GM23248 (cell line): ENCODE results near the gene SLC16A3. TPM values are rescaled to one million over a fixed set of nuclear protein-coding genes. Genes with fewer than 3 reads are reported as not detected.
"Not testable (repeated sequence)": the region's sequence is repeated elsewhere in the genome, so short reads cannot be mapped to it uniquely, and the experiment has no call there.

Experiments
- DNase-seq: peaks from one replicate; pipeline ENCODE4 v3.0.0-alpha.2; 2015
- H2AFZ ChIP-seq: fragments of 200-600 bp; sonication (generic); 2 replicates; pipeline ENCODE4 v1.6.1; 2016; ENCODE audit warnings: antibody characterized with exemption
- H3F3A ChIP-seq: fragments of 200-600 bp; sonication (generic); 2 replicates; pipeline ENCODE4 v1.6.1; 2016; ENCODE audit warnings: mild to moderate bottlenecking, antibody characterized with exemption, mixed run types; ENCODE audit not compliant: insufficient read depth
- H3K27ac ChIP-seq: fragments of 200-600 bp; sonication (generic); 2 replicates; pipeline ENCODE4 v1.5.1; 2016; ENCODE audit warnings: mild to moderate bottlenecking
- H3K27me3 ChIP-seq: fragments of 200-600 bp; sonication (generic); replicated peaks from 2 replicates; pipeline ENCODE4 v1.6.1; 2016; ENCODE audit warnings: mild to moderate bottlenecking; ENCODE audit not compliant: insufficient read depth
- H3K36me3 ChIP-seq: fragments of 200-600 bp; sonication (generic); 2 replicates; pipeline ENCODE4 v1.6.1; 2016; ENCODE audit warnings: low read depth, mild to moderate bottlenecking
- H3K4me1 ChIP-seq: fragments of 200-600 bp; sonication (generic); 2 replicates; pipeline ENCODE4 v1.6.1; 2016; ENCODE audit warnings: mild to moderate bottlenecking; ENCODE audit not compliant: insufficient read depth
- H3K4me2 ChIP-seq: fragments of 200-600 bp; sonication (generic); one replicate; pipeline ENCODE4 v1.6.1; 2016; ENCODE audit warnings: mild to moderate bottlenecking; ENCODE audit not compliant: unreplicated experiment
- H3K4me3 ChIP-seq: fragments of 200-600 bp; sonication (generic); 2 replicates; pipeline ENCODE4 v1.5.1; 2016; ENCODE audit warnings: mild to moderate bottlenecking
- H3K79me2 ChIP-seq: fragments of 200-600 bp; sonication (generic); 2 replicates; pipeline ENCODE4 v1.6.1; 2016; ENCODE audit warnings: mild to moderate bottlenecking; ENCODE audit not compliant: insufficient read depth
- H3K9ac ChIP-seq: fragments of 200-600 bp; sonication (generic); 2 replicates; pipeline ENCODE4 v1.6.1; 2016; ENCODE audit warnings: mild to moderate bottlenecking
- H3K9me2 ChIP-seq: fragments of 200-600 bp; sonication (generic); 2 replicates; pipeline ENCODE4 v1.6.1; 2016; ENCODE audit warnings: mixed run types, mild to moderate bottlenecking, moderate library complexity; ENCODE audit not compliant: insufficient read depth
- H3K9me3 ChIP-seq: fragments of 200-600 bp; sonication (generic); one replicate; pipeline ENCODE4 v1.6.1; 2017; ENCODE audit warnings: low read depth
- H4K20me1 ChIP-seq: fragments of 200-600 bp; sonication (generic); 2 replicates; pipeline ENCODE4 v1.6.0; 2016; ENCODE audit not compliant: insufficient read depth
- EZH2 ChIP-seq: fragments of 200-600 bp; sonication (generic); IDR thresholded peaks from 2 replicates; pipeline ENCODE4 v1.6.1; 2018; ENCODE audit warnings: antibody characterized with exemption, mild to moderate bottlenecking; ENCODE audit not compliant: insufficient read depth, poor library complexity, severe bottlenecking
- EZH2phosphoT487 ChIP-seq: fragments of 200-600 bp; sonication (generic); IDR thresholded peaks from 2 replicates; pipeline ENCODE4 v1.6.1; 2018; ENCODE audit warnings: antibody characterized with exemption, moderate library complexity, mild to moderate bottlenecking, low read depth; ENCODE audit not compliant: insufficient read depth
- WGBS, 2 experiments: methylation state at CpG; one replicate each; pipeline ENCODE4 v1.1.6; 2015 to 2017; ENCODE audit warnings: low lambda C conversion rate in 2 of 2, low coverage in 1 of 2; ENCODE audit errors: missing lambda C conversion rate in 2 of 2; 5-methylcytosine and 5-hydroxymethylcytosine counted together
- in situ Hi-C: fragments of 300-500 bp; cut with MboI; formaldehyde crosslinking; loops from 2 replicates; pipeline ENCODE4 v1.15.0; 2020
- polyA plus RNA-seq: library from polyadenylated mRNA; unstranded; fragments of >200 nt; fragmentation: Nextera tagmentation; extraction: Ambion mirVana; gene quantifications from 2 replicates; pipeline ENCODE4 v1.2.1, GENCODE V29; 2016
- total RNA-seq: library from RNA; depleted of rRNA; stranded (reverse); fragments of >200 nt; shearing (Covaris generic); gene quantifications from 2 replicates; pipeline ENCODE4 v1.2.3, GENCODE V29; 2014

Gene SLC16A3
- total and polyA plus RNA-seq, 2 experiments from 2014 or later: 95.5 to 550 TPM

DNA sequence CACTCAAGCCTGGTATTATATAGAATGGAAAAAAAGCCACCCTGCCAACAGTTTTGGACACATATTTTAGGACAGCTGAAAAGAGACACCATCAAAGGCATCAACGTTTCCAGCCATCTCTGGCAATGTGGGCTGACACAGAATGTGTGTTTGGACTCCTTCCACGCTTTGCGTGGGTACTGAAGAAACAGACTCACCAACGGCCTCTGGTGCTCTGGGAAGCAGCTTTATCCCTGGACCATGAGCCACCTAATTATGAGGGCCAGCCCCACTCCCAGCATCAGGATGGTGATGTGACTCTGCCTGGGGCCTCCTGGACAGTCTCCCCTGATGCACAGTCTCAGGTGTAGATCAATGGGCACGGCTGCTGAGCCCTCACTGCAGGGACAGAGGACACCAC is 44.1 kb upstream of the SLC16A3 start:
- Histone ChIP-seq H3K9ac (no peak overlapping the region), H3F3A (no peaks in the 10 kb centered on the region), H3K9me3 (no peaks in the 10 kb centered on the region), H3K27ac (no peak overlapping the region), H3K9me2 (no peaks in the 10 kb centered on the region), H3K4me1 (no peaks in the 10 kb centered on the region), H2AFZ (no peak overlapping the region), H3K79me2 (no peaks in the 10 kb centered on the region), H3K27me3 (no peaks in the 10 kb centered on the region), H3K4me2 (no peak overlapping the region), H4K20me1 (no peaks in the 10 kb centered on the region), H3K4me3 (no peak overlapping the region), H3K36me3 (0 out of 2 replicates have a peak, but pooled peaks cover 5% of the 10 kb centered on the region)
- no peak for DNase-seq
- in situ Hi-C loops: no loop called here
- no peak for TF ChIP-seq EZH2phosphoT487
- TF ChIP-seq EZH2: no peak
- 78 to 84% methylated on average over 5 of the region's 5 CpGs for WGBS, 2 experiments

GRCh38 chr17:82186221-82186620 is 42.6 kb upstream of the SLC16A3 start:
- no peaks in the 10 kb centered on the region for H3K27me3 ChIP-seq
- TF ChIP-seq EZH2: no peak
- TF ChIP-seq EZH2phosphoT487: no peak
- no peak overlapping the region for H3K4me2 ChIP-seq
- no peak overlapping the region for H3K4me3 ChIP-seq
- H3K4me1 ChIP-seq: no peaks in the 10 kb centered on the region
- 96 to 97% methylated on average over 15 of the region's 15 CpGs for WGBS, 2 experiments
- no peaks in the 10 kb centered on the region for H4K20me1 ChIP-seq
- H3K36me3 ChIP-seq: 0 out of 2 replicates have a peak, but pooled peaks cover 5% of the 10 kb centered on the region
- H3K9ac ChIP-seq: no peak overlapping the region
- H3K79me2 ChIP-seq: no peaks in the 10 kb centered on the region
- no peak overlapping the region for H2AFZ ChIP-seq
- in situ Hi-C loops: no loop called here
- no peaks in the 10 kb centered on the region for H3K9me3 ChIP-seq
- no peaks in the 10 kb centered on the region for H3F3A ChIP-seq
- no peak for DNase-seq
- H3K9me2 ChIP-seq: no peaks in the 10 kb centered on the region
- H3K27ac ChIP-seq: no peak overlapping the region

DNA sequence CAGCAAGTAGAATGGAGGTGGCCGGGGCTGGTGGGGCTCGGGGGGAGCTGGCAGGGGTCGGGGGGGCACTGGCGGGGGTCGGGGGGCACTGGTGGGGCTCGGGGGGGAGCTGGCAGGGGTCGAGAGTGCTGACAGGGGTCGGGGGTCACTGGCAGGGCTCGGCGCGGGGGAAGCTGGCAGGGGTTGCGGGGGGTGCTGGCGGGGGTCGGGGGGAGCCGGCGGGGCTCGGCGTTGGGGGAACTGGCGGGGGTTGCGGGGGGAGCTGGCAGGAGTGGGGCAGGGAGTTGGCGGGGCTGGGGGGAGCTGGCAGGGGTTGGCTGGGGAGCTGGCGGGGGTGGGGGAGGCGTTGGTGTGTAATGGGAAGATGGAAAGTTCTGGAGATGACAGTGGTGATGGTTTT is 41.3 kb upstream of the SLC16A3 start:
- no peak for TF ChIP-seq EZH2
- no peak for TF ChIP-seq EZH2phosphoT487
- 87 to 93% methylated on average over 3 to 23 of the region's 23 CpGs for WGBS, 2 experiments
- Histone ChIP-seq H3F3A (no peaks in the 10 kb centered on the region), H3K9ac (no peak overlapping the region), H3K4me2 (no peak overlapping the region), H3K27me3 (no peaks in the 10 kb centered on the region), H3K4me3 (no peak overlapping the region), H3K4me1 (no peaks in the 10 kb centered on the region), H3K9me3 (no peaks in the 10 kb centered on the region), H4K20me1 (no peaks in the 10 kb centered on the region), H3K9me2 (no peaks in the 10 kb centered on the region), H3K79me2 (no peaks in the 10 kb centered on the region), H3K36me3 (peaks cover 5% of the 10 kb centered on the region; the same call in 1 of the 2 replicates), H2AFZ (no peak overlapping the region), H3K27ac (no peak overlapping the region)
- DNase-seq: no peak
- in situ Hi-C loops: no loop called here

DNA sequence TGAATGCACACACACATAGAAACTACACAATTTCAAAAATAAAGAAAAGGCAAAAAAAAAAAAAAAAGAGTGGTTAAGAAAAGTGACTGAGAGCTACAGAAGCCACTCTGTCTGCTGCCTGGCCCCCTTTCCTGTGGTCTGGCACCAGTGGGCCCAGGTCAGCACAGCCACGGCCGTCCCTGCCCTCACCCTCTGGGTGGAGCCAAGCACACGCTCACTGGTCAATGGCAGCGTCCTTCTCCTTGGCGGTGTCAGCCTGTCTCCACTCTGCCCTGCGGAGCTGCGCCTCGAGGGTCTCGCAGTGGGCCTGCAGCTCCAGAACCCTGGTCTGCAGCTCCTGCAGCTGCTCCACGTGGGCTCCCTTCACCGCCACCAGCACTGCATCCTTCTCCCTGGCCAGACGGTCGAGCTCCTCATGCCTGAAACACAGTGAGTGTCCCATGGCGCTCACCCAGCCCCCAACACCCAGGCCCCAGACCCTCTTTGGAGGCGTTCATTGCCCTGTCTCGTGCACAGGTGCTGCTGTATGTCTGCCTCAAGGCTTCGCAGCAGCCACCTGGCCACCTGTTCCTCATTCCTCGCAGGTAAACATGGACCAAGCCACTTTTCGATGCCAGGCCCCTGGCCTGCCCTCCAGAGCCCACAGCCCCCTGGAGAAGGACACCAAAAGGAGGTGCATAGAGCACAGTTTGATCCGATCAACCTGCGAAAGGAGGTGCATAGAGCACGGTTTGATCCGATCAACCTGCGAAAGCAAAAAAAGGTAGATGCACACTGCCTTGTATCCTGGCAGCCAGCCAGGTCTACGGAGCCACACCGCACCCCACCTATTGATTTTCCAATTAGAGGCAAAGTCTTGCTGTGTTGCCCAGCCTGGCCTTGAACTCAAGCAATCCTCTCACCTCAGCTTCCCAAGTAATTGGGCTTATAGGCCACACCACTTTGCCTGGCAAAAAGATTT is 40.6 kb upstream of the SLC16A3 start:
- Histone ChIP-seq H3K4me3 (no peak overlapping the region), H3F3A (no peaks in the 10 kb centered on the region), H3K9me3 (no peaks in the 10 kb centered on the region), H3K27me3 (no peaks in the 10 kb centered on the region), H3K27ac (no peak overlapping the region), H2AFZ (no peak overlapping the region), H3K9me2 (no peaks in the 10 kb centered on the region), H4K20me1 (no peaks in the 10 kb centered on the region), H3K9ac (no peak overlapping the region), H3K36me3 (peaks cover 5% of the 10 kb centered on the region; the same call in 1 of the 2 replicates), H3K4me2 (no peak overlapping the region), H3K4me1 (no peaks in the 10 kb centered on the region), H3K79me2 (no peaks in the 10 kb centered on the region)
- WGBS, 2 experiments: 89 to 91% methylated on average over 26 of the region's 26 CpGs
- TF ChIP-seq EZH2 (no peak), EZH2phosphoT487 (no peak)
- no peak for DNase-seq
- in situ Hi-C loops: no loop called here

DNA sequence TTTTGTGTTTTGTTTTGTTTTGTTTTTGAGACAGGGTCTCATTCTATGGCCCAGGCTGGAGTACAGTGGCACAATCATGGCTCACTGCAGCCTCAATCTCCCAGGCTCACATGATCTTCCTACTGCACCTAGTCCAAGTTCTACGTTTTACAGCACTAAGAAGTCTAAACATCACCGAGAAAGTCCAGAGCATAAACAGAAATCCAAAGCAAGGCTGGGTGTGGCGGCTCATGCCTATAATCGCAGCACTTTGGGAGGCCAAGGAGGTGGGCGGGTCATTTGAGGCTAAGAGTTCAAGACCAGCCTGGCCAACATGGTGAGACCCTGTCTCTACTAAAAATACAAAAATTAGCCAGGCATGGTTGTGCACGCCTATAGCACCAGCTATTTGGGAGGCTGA is 35.8 kb upstream of the SLC16A3 start:
- H3K4me3 ChIP-seq, H2AFZ ChIP-seq, H3K4me2 ChIP-seq, H3K36me3 ChIP-seq, H3K79me2 ChIP-seq, H3K9me3 ChIP-seq, in situ Hi-C loops, H3K27ac ChIP-seq, H3K9me2 ChIP-seq, DNase-seq, H3F3A ChIP-seq, H3K9ac ChIP-seq, H4K20me1 ChIP-seq, H3K4me1 ChIP-seq, H3K27me3 ChIP-seq: not testable (repeated sequence)
- 74 to 79% methylated on average over 6 of the region's 6 CpGs for WGBS, 2 experiments
